H54 (cell line): Measurements from ENCODE around the gene DENND5B.

Experiments
- DNase-seq: peaks from one replicate; pipeline ENCODE4 v3.0.0; 2011; ENCODE audit warnings: low spot score, mixed read lengths; ENCODE audit not compliant: insufficient read length
- FAIRE-seq: peaks from 3 replicates; lab custom pipeline; 2011; peaks lifted over from hg19 to GRCh38; lab: Jason Lieb, UNC
- POLR2A ChIP-seq: IDR thresholded peaks from 2 replicates; pipeline ENCODE4 v1.6.1; 2011; ENCODE audit warnings: low read depth, mild to moderate bottlenecking, low read length

DENND5B gene

GRCh38 chr12:31362759-31363415 lies 228.0 kb downstream of the DENND5B start:
- no peak for FAIRE-seq
- TF ChIP-seq POLR2A = no peak
- DNase-seq = no peak

- DNase-seq = no peak
- TF ChIP-seq POLR2A = no peak
- no peak for FAIRE-seq
Measured at GRCh38 chr12:31362115-31362758, 228.7 kb downstream of the DENND5B start.

GRCh38 chr12:31361730-31362114 lies 229.2 kb downstream of the DENND5B start:
- no peak for FAIRE-seq
- TF ChIP-seq POLR2A = no peak
- DNase-seq = no peak

GRCh38 chr12:31355747-31356107 lies 235.2 kb downstream of the DENND5B start:
- DNase-seq (no peak), FAIRE-seq (no peak)
- no peak for TF ChIP-seq POLR2A

DNA sequence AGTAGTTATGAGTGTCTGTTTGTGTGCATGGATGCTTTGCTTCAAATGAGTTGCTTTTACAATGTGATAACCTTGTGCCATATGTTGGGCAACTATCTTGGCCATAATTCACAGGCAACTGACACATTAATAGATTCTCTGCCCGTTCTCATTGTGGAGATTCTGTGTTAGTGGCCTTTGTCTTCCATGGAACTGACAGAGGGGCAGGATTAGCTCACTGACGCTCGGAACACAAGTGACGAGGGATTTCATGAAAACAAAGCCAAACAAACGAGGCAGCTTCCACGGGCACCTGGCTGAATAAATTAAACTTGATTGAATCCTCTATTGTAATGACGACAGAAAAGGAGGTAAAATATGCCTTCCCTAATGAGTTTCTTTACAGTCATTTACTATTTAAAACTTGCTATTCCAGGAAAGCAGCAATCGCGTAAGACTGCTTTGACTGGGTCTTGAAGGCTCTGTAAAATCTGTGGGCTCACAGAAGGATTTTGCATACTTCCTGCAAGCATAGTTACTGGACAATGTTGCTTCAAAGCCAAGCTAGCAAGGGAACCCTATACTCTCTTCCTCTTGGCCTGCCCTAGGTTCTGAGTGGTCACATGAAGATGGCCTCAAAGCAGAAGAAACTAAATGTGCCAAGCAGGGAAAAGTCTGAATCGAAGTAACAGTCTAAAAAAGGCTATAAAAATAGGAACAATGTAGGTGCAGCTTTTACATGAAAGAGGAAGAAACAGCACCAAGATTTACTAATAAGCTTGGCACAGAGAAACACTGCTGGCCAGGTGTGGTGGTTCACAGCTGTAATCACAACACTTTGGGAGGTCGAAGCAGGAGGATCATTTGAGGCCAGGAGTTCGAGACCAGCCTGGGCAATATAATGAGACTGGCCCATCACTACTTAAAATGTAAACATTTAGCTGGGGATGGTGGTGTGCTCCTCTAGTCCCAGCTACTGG lies 236.9 kb downstream of the DENND5B start:
- TF ChIP-seq POLR2A = no peak
- FAIRE-seq = no peak
- DNase-seq = no peak

GRCh38 chr12:31346267-31346666 lies 244.7 kb downstream of the DENND5B start:
- TF ChIP-seq POLR2A = no peak
- FAIRE-seq = no peak
- no peak for DNase-seq

DNA sequence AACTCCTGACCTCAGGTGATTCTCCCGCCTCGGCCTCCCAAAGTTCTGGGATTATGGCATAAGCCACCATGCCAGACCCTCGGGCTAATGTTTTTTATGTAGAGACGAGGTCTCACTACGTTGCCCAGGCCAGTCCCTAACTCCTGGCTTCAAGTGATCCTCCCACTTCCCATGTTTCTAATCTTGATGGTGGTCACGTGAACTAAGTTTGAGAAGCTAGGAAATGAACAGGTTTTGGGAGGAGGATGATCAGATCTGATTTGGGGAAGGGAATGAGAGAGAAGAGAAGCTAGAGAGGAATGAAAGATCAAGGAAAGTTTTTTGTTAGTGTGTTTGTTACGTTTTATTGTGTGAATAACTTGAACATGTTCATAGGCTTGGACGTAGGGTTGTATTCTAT lies 247.8 kb downstream of the DENND5B start:
- TF ChIP-seq POLR2A = no peak
- FAIRE-seq = no peak
- DNase-seq = no peak

- no peak for FAIRE-seq
- DNase-seq = no peak
- TF ChIP-seq POLR2A = no peak
Measured at GRCh38 chr12:31342286-31342685, 248.7 kb downstream of the DENND5B start.

- FAIRE-seq = no peak
- DNase-seq = no peak
- no peak for TF ChIP-seq POLR2A
Measured at GRCh38 chr12:31339831-31340622, 250.9 kb downstream of the DENND5B start.

- FAIRE-seq (no peak), DNase-seq (no peak)
- no peak for TF ChIP-seq POLR2A
Measured at GRCh38 chr12:31337952-31338351, 253.0 kb downstream of the DENND5B start.
